WTC11 (cell line): ENCODE results near the gene FUZ. TPM values are rescaled to one million over a fixed set of nuclear protein-coding genes. Genes with fewer than 3 reads are reported as not detected.

ENCODE experiments used
- ATAC-seq: fragments of 200-7000 bp; cut with Tn5 transposase; 2 replicates; pipeline ENCODE4 v1.10.0; 2021; ENCODE audit warnings: mild to moderate bottlenecking, moderate library complexity
- CTCF ChIA-PET: fragments of 300-600 bp; sonication (Branson Sonifier 250); formaldehyde crosslinking; loops from one replicate; lab custom pipeline; 2021; ENCODE audit warnings: antibody characterized with exemption; lab: Charles Lee
- POLR2A ChIA-PET: fragments of 350-600 bp; sonication (Branson Sonifier 250); formaldehyde crosslinking; loops from one replicate; lab custom pipeline; 2021; ENCODE audit warnings: antibody characterized with exemption; lab: Charles Lee
- DNase-seq: peaks from one replicate; pipeline ENCODE4 v3.0.0; 2021; ENCODE audit warnings: low spot score
- H3K27ac Mint-ChIP-seq: 2 replicates; pipeline ENCODE4 v1.8.0; 2021; ENCODE audit warnings: mixed read lengths
- H3K27me3 Mint-ChIP-seq: 2 replicates; pipeline ENCODE4 v1.8.0; 2021; ENCODE audit warnings: low read depth, mild to moderate bottlenecking, moderate library complexity, mixed read lengths
- H3K36me3 Mint-ChIP-seq: 2 replicates; pipeline ENCODE4 v1.8.0; 2021; ENCODE audit warnings: mixed read lengths
- H3K4me1 Mint-ChIP-seq: 2 replicates; pipeline ENCODE4 v1.8.0; 2022; ENCODE audit warnings: mixed read lengths
- H3K4me3 Mint-ChIP-seq: 2 replicates; pipeline ENCODE4 v1.8.0; 2021; ENCODE audit warnings: mild to moderate bottlenecking, moderate library complexity, mixed read lengths
- H3K9me3 Mint-ChIP-seq: 2 replicates; pipeline ENCODE4 v1.8.0; 2021; ENCODE audit warnings: mixed read lengths
- CBFB ChIP-seq: sonication (generic); formaldehyde crosslinking; IDR thresholded peaks from 2 replicates; pipeline ENCODE4 v1.8.1; 2022; ENCODE audit warnings: mild to moderate bottlenecking, low read depth, missing genetic modification reagents
- CREB1 ChIP-seq: sonication (generic); formaldehyde crosslinking; IDR thresholded peaks from 2 replicates; pipeline ENCODE4 v1.8.0; 2023; ENCODE audit warnings: mild to moderate bottlenecking, missing genetic modification reagents
- CREM ChIP-seq: sonication (generic); formaldehyde crosslinking; IDR thresholded peaks from 2 replicates; pipeline ENCODE4 v1.8.1; 2022; ENCODE audit warnings: mild to moderate bottlenecking, missing genetic modification reagents, moderate library complexity
- ETV6 ChIP-seq: sonication (generic); formaldehyde crosslinking; IDR thresholded peaks from 2 replicates; pipeline ENCODE4 v1.8.1; 2022; ENCODE audit warnings: mild to moderate bottlenecking, missing genetic modification reagents
- FOXJ3 ChIP-seq: sonication (generic); formaldehyde crosslinking; IDR thresholded peaks from 2 replicates; pipeline ENCODE4 v1.9.0; 2021; ENCODE audit warnings: missing genetic modification reagents, mild to moderate bottlenecking, borderline replicate concordance
- FOXP1 ChIP-seq: sonication (generic); formaldehyde crosslinking; IDR thresholded peaks from 2 replicates; pipeline ENCODE4 v1.8.0; 2022; ENCODE audit warnings: missing genetic modification reagents, mild to moderate bottlenecking, moderate library complexity, borderline replicate concordance
- GTF2I ChIP-seq: fragments of 250-450 bp; sonication (Bioruptor Pico); conservative IDR thresholded peaks from 2 replicates; pipeline ENCODE4 v1.4.0; 2021; ENCODE audit warnings: mild to moderate bottlenecking
- JUN ChIP-seq: sonication (generic); formaldehyde crosslinking; IDR thresholded peaks from 2 replicates; pipeline ENCODE4 v1.8.0; 2023; ENCODE audit warnings: mild to moderate bottlenecking, missing genetic modification reagents
- MXD4 ChIP-seq: fragments of 250-450 bp; sonication (Bioruptor Pico); IDR thresholded peaks from 2 replicates; pipeline ENCODE4 v1.8.0; 2021; ENCODE audit warnings: mild to moderate bottlenecking, moderate library complexity, borderline replicate concordance
- NFATC4 ChIP-seq: fragments of 250-450 bp; sonication (Bioruptor Pico); IDR thresholded peaks from 2 replicates; pipeline ENCODE4 v1.9.0; 2021; ENCODE audit warnings: mild to moderate bottlenecking
- NFE2L1 ChIP-seq: sonication (generic); formaldehyde crosslinking; IDR thresholded peaks from 2 replicates; pipeline ENCODE4 v1.8.1; 2023; ENCODE audit warnings: missing genetic modification reagents
- NFYB ChIP-seq: sonication (generic); formaldehyde crosslinking; conservative IDR thresholded peaks from 2 replicates; pipeline ENCODE4 v1.8.0; 2022; ENCODE audit warnings: low read depth, missing genetic modification reagents
- NR2C2 ChIP-seq: sonication (generic); formaldehyde crosslinking; IDR thresholded peaks from 2 replicates; pipeline ENCODE4 v1.8.0; 2022; ENCODE audit warnings: mild to moderate bottlenecking, missing genetic modification reagents
- OVOL2 ChIP-seq: fragments of 250-450 bp; sonication (Bioruptor Pico); IDR thresholded peaks from 2 replicates; pipeline ENCODE4 v1.9.0; 2021; ENCODE audit warnings: mild to moderate bottlenecking, borderline replicate concordance
- RELA ChIP-seq: sonication (generic); formaldehyde crosslinking; IDR thresholded peaks from 2 replicates; pipeline ENCODE4 v1.8.1; 2022; ENCODE audit warnings: missing genetic modification reagents, mild to moderate bottlenecking, borderline replicate concordance
- TEAD1 ChIP-seq: sonication (generic); formaldehyde crosslinking; IDR thresholded peaks from 2 replicates; pipeline ENCODE4 v1.8.0; 2022; ENCODE audit warnings: mild to moderate bottlenecking, missing genetic modification reagents
- ZBTB21 ChIP-seq: sonication (generic); formaldehyde crosslinking; IDR thresholded peaks from 2 replicates; pipeline ENCODE4 v1.8.1; 2023; ENCODE audit warnings: mild to moderate bottlenecking, missing genetic modification reagents, borderline replicate concordance
- ZNF121 ChIP-seq: sonication (generic); formaldehyde crosslinking; IDR thresholded peaks from 2 replicates; pipeline ENCODE4 v1.8.0; 2023; ENCODE audit warnings: missing genetic modification reagents
- ZNF219 ChIP-seq: sonication (generic); formaldehyde crosslinking; IDR thresholded peaks from 2 replicates; pipeline ENCODE4 v1.8.0; 2023; ENCODE audit warnings: missing genetic modification reagents, mild to moderate bottlenecking, borderline replicate concordance
- total RNA-seq: library from RNA; stranded (reverse); gene quantifications from 3 replicates; pipeline ENCODE4 v1.2.3, GENCODE V29; 2021
- TF ChIP-seq, protein P1 (sequence below): sonication (generic); formaldehyde crosslinking; conservative IDR thresholded peaks from 2 replicates; pipeline ENCODE4 v1.8.1; 2023; ENCODE audit warnings: mild to moderate bottlenecking, low read depth, missing genetic modification reagents, moderate library complexity
- TF ChIP-seq, protein P2 (sequence below): sonication (generic); formaldehyde crosslinking; IDR thresholded peaks from 2 replicates; pipeline ENCODE4 v1.8.1; 2023; ENCODE audit warnings: mild to moderate bottlenecking, missing genetic modification reagents
- TF ChIP-seq, protein P3 (sequence below): sonication (generic); formaldehyde crosslinking; IDR thresholded peaks from 2 replicates; pipeline ENCODE4 v1.8.1; 2023; ENCODE audit warnings: mild to moderate bottlenecking, moderate library complexity, missing genetic modification reagents

Gene FUZ
- total RNA-seq, 1 experiment from 2014 or later: 35.1 TPM

DNA sequence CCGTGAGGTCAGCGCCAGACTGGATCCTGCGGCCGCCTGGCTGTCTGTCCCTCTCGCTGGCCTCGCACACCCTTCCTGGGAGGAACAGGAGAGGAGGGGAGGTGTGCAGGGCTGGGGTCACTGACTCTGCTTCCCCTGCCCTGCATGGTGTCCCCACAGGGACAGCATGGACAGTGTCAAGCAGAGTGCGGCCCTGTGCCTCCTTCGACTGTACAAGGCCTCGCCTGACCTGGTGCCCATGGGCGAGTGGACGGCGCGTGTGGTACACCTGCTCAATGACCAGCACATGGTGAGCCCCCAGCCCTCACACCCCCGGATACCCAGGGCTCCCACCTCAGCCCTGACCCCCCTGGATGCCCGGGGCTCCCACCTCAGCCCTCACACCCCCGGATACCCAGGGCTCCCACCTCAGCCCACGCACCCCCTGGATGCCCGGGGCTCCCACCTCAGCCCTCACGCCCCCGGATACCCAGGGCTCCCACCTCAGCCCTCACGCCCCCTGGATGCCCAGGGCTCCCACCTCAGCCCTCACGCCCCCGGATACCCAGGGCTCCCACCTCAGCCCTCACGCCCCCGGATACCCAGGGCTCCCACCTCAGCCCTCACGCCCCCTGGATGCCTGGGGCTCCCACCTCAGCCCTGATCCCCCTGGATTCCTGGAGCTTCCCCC, 21.2 kb downstream of the FUZ start:
- Mint-ChIP-seq H3K36me3 (peaks cover 44% of the 10 kb centered on the region), H3K27ac (no peak overlapping the region), H3K4me1 (no peaks in the 10 kb centered on the region)
- ATAC-seq: no peak
- CTCF ChIA-PET: no interaction called here
- TF ChIP-seq, protein P1, sequence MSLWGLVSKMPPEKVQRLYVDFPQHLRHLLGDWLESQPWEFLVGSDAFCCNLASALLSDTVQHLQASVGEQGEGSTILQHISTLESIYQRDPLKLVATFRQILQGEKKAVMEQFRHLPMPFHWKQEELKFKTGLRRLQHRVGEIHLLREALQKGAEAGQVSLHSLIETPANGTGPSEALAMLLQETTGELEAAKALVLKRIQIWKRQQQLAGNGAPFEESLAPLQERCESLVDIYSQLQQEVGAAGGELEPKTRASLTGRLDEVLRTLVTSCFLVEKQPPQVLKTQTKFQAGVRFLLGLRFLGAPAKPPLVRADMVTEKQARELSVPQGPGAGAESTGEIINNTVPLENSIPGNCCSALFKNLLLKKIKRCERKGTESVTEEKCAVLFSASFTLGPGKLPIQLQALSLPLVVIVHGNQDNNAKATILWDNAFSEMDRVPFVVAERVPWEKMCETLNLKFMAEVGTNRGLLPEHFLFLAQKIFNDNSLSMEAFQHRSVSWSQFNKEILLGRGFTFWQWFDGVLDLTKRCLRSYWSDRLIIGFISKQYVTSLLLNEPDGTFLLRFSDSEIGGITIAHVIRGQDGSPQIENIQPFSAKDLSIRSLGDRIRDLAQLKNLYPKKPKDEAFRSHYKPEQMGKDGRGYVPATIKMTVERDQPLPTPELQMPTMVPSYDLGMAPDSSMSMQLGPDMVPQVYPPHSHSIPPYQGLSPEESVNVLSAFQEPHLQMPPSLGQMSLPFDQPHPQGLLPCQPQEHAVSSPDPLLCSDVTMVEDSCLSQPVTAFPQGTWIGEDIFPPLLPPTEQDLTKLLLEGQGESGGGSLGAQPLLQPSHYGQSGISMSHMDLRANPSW: no peak
- TF ChIP-seq RELA (CRISPR knock-in tag) (no peak), NFE2L1 (CRISPR knock-in tag) (no peak), ETV6 (no peak), ZBTB21 (CRISPR knock-in tag) (no peak), CREB1 (CRISPR knock-in tag) (no peak), OVOL2 (no peak), NFYB (no peak), CBFB (CRISPR knock-in tag) (no peak)
- TF ChIP-seq, all 79 proteins: peak for 0
- POLR2A ChIA-PET: no interaction called here
- DNase-seq: no peak
- no peaks in the 10 kb centered on the region for H3K9me3 Mint-ChIP-seq
- H3K4me3 Mint-ChIP-seq: no peak overlapping the region
- H3K27me3 Mint-ChIP-seq: no peaks in the 10 kb centered on the region

DNA sequence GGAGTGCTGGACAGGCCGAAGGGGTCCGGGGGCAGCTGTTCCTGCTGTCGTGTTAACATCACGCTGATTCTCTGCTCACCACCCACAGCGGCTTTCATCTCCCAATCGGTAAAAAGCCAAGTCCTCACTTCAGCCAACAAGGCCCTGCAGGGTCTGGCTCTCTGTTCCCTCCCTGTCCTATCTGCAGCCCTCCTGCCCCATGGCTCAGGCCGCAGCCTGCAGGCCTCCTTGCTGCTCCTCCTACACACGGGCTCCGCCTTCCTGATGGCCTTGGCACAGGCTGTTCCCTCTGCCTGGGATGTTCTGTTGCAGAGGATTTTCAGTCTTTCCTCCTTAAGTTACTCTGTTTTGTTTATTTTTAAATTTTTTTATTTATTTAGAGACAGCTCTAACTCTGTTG, 22.2 kb downstream of the FUZ start:
- DNase-seq (no peak), ATAC-seq (0 out of 2 replicates have a peak, but pooled peaks have one; percentile 28)
- TF ChIP-seq JUN (CRISPR knock-in tag) (no peak), ZNF121 (CRISPR knock-in tag) (no peak), ZNF219 (CRISPR knock-in tag) (no peak), NFATC4 (CRISPR knock-in tag) (no peak)
- TF ChIP-seq, protein P1: no peak
- TF ChIP-seq, protein P2, sequence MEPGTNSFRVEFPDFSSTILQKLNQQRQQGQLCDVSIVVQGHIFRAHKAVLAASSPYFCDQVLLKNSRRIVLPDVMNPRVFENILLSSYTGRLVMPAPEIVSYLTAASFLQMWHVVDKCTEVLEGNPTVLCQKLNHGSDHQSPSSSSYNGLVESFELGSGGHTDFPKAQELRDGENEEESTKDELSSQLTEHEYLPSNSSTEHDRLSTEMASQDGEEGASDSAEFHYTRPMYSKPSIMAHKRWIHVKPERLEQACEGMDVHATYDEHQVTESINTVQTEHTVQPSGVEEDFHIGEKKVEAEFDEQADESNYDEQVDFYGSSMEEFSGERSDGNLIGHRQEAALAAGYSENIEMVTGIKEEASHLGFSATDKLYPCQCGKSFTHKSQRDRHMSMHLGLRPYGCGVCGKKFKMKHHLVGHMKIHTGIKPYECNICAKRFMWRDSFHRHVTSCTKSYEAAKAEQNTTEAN (CRISPR knock-in tag): no peak
- H3K27ac Mint-ChIP-seq: no peak overlapping the region
- POLR2A ChIA-PET: no interaction called here
- H3K4me3 Mint-ChIP-seq: no peak overlapping the region
- no peaks in the 10 kb centered on the region for H3K27me3 Mint-ChIP-seq
- H3K4me1 Mint-ChIP-seq: no peaks in the 10 kb centered on the region
- peaks cover 39% of the 10 kb centered on the region for H3K36me3 Mint-ChIP-seq
- no peaks in the 10 kb centered on the region for H3K9me3 Mint-ChIP-seq
- CTCF ChIA-PET: no interaction called here

DNA sequence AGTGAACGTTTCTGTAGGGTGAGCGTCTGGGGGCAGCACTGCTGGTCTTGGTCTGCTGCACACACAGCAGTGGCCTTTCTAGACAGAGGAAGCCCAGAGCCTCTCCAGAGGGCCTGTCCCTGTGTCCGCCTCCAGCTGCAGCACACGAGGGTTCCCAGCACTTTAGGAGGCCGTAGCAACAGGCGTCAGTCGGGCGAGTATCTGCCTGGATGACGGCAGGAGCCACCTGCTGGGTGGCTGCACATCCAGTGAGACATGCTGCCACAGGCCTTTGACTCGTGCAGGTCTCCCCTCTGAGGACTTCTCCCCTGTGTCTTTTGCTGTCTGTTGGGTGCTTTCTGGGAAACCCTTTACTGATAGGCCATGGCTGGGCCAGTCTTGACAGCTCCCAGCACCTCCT, 24.2 kb downstream of the FUZ start:
- DNase-seq (no peak), ATAC-seq (no peak)
- no peaks in the 10 kb centered on the region for H3K9me3 Mint-ChIP-seq
- H3K36me3 Mint-ChIP-seq: peaks cover 36% of the 10 kb centered on the region
- H3K4me3 Mint-ChIP-seq: no peak overlapping the region
- H3K4me1 Mint-ChIP-seq: no peaks in the 10 kb centered on the region
- ChIA-PET CTCF (no interaction called here), POLR2A (no interaction called here)
- no peak overlapping the region for H3K27ac Mint-ChIP-seq
- no peaks in the 10 kb centered on the region for H3K27me3 Mint-ChIP-seq
- TF ChIP-seq TEAD1 (CRISPR knock-in tag) (no peak), NFYB (no peak), FOXP1 (CRISPR knock-in tag) (no peak), FOXJ3 (CRISPR knock-in tag) (no peak), CREM (CRISPR knock-in tag) (no peak), NR2C2 (CRISPR knock-in tag) (no peak), MXD4 (CRISPR knock-in tag) (no peak), JUN (CRISPR knock-in tag) (no peak), GTF2I (CRISPR knock-in tag) (no peak)
- TF ChIP-seq, protein P3, sequence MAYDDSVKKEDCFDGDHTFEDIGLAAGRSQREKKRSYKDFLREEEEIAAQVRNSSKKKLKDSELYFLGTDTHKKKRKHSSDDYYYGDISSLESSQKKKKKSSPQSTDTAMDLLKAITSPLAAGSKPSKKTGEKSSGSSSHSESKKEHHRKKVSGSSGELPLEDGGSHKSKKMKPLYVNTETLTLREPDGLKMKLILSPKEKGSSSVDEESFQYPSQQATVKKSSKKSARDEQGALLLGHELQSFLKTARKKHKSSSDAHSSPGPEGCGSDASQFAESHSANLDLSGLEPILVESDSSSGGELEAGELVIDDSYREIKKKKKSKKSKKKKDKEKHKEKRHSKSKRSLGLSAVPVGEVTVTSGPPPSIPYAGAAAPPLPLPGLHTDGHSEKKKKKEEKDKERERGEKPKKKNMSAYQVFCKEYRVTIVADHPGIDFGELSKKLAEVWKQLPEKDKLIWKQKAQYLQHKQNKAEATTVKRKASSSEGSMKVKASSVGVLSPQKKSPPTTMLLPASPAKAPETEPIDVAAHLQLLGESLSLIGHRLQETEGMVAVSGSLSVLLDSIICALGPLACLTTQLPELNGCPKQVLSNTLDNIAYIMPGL (CRISPR knock-in tag): no peak
